ENCODE results near the gene ATP8B4.

- TF ChIP-seq CTCF (IDR thresholded peaks at IDR 0.05) (no peak), POLR2A (IDR thresholded peaks at IDR 0.05) (no peak), EP300 (IDR thresholded peaks at IDR 0.05) (no peak)
Observed at GRCh38 chr15:50112488-50113186, 6.4 kb downstream of the ATP8B4 start.
